Neutrophil (primary cell): ENCODE measurements around the gene SRRM5.

Experiments used
- H3K27ac ChIP-seq: fragments of 200-600 bp; sonication (generic); 2 replicates; pipeline ENCODE4 v1.5.1; 2016; ENCODE audit warnings: mild to moderate bottlenecking, moderate library complexity
- H3K27me3 ChIP-seq: fragments of 200-600 bp; sonication (generic); 2 replicates; pipeline ENCODE4 v1.6.0; 2016; ENCODE audit warnings: mild to moderate bottlenecking
- H3K36me3 ChIP-seq: fragments of 200-600 bp; sonication (generic); 2 replicates; pipeline ENCODE4 v1.5.1; 2017
- H3K4me1 ChIP-seq, 2 experiments: fragments of 200-600 bp in 1 of 2; sonication (generic) in 1 of 2; 1 replicate in 1 of 2; 2 replicates in 1 of 2; pipeline versions ENCODE4 v1.5.1 to v1.6.1; 2013 to 2016; ENCODE audit warnings: low read depth in 1 of 2, low read length in 1 of 2, mild to moderate bottlenecking in 1 of 2, moderate library complexity in 1 of 2; ENCODE audit not compliant: control insufficient read depth in 1 of 2, insufficient read depth in 1 of 2
- H3K4me3 ChIP-seq, 2 experiments: fragments of 200-600 bp in 1 of 2; sonication (generic) in 1 of 2; 1 replicate in 1 of 2; 2 replicates in 1 of 2; pipeline ENCODE4 v1.5.1; 2013 to 2016; ENCODE audit warnings: low read depth in 1 of 2, low read length in 1 of 2, mild to moderate bottlenecking in 1 of 2, moderate library complexity in 1 of 2
- H3K9me3 ChIP-seq: fragments of 200-600 bp; sonication (generic); 2 replicates; pipeline ENCODE4 v1.5.1; 2016
- TF ChIP-seq, protein P1 (sequence below): fragments of 200-600 bp; sonication (generic); IDR thresholded peaks from 2 replicates; pipeline ENCODE4 v1.5.1; 2016; ENCODE audit warnings: antibody characterized with exemption

SRRM5 gene

DNA sequence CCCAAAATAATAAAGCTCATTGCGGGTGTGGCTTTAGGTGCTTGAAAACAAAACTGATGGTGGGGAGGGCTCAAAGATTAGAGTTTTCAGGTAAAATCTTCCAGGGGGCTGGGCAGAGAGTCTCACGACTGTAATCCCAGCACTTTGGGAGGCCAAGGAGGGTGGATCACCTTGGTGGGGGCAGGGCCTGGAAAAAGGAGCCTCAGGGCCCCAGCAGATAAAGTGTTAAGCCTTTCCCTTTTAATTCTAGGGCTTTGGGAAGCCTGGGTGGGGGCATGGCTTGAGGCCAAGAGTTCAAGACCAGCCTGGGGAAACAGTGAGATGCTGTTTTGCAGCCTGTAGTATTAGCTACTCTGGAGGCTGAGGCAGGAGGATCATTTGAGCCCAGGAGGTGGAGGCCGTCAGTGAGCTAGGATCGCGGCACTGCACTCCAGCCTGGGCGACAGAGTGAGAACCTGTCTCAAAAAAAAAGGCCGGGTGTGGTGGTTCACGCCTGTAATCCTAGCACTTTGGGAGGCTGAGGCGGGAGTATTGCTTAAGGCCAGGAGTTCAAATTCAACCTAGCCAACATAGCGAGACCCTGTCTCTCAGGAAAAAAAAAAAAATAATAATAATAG is 17.7 kb upstream of the SRRM5 start:
- Histone ChIP-seq H3K36me3 (peaks cover 26% of the 10 kb centered on the region), H3K27ac (peak overlapping the region; percentile 96), H3K27me3 (no peaks in the 10 kb centered on the region), H3K4me1 (peaks cover 32 to 40% of the 10 kb centered on the region in 2 experiments), H3K9me3 (no peaks in the 10 kb centered on the region), H3K4me3 (peak overlapping the region; percentile 74 to 87)
- TF ChIP-seq, protein P1, sequence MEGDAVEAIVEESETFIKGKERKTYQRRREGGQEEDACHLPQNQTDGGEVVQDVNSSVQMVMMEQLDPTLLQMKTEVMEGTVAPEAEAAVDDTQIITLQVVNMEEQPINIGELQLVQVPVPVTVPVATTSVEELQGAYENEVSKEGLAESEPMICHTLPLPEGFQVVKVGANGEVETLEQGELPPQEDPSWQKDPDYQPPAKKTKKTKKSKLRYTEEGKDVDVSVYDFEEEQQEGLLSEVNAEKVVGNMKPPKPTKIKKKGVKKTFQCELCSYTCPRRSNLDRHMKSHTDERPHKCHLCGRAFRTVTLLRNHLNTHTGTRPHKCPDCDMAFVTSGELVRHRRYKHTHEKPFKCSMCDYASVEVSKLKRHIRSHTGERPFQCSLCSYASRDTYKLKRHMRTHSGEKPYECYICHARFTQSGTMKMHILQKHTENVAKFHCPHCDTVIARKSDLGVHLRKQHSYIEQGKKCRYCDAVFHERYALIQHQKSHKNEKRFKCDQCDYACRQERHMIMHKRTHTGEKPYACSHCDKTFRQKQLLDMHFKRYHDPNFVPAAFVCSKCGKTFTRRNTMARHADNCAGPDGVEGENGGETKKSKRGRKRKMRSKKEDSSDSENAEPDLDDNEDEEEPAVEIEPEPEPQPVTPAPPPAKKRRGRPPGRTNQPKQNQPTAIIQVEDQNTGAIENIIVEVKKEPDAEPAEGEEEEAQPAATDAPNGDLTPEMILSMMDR, result no peak

DNA sequence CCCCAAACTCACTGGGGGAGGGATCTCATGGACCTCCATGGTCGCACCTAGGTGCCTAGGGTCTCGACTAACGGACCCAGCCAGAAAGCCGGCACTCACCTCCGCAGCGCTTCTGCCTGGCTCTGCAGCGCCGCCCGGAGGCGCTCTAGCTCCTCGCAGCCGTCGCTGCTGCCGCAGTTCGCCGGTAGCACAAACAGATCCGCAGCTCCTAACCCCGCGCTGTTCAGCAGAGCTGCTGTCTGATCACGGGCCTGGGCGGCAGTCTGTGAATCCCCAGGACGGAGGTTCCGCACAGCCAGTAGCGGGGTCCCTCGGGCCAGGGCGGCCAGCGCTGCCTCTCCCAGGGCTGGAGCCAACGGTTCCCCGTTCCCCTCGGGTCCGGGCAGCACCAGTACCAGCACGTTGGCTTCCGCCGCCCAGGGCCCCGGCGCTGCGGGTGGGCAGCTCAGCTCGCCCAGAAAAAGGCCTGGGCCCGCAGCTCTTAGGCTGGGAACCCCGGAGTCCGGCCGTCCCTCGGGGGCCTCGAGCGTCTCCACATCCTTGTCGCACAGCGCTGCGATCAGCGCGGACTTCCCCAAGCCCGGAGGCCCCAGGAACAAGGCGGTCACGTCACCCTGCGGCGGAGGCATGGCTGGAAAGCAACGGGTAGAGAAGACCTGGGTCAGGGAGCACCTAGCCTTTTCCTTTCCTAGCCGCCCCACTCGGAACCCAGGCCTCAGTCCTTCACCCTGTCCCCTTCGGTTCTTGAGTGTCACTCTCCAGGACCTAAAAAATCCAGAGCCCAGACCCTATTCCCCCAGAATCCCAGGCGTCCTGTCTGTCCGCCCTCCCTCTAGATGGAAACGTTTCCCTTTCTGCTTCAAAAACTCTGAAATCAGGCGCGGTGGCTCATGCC is 16.9 kb upstream of the SRRM5 start:
- H3K36me3 ChIP-seq, result peaks cover 34% of the 10 kb centered on the region
- TF ChIP-seq, protein P1, result peak; percentile 77
- no peaks in the 10 kb centered on the region for H3K9me3 ChIP-seq
- H3K4me3 ChIP-seq, result peak overlapping the region; percentile 74 to 87
- peak overlapping the region; percentile 96 for H3K27ac ChIP-seq
- no peaks in the 10 kb centered on the region for H3K27me3 ChIP-seq
- H3K4me1 ChIP-seq, result peaks cover 32 to 40% of the 10 kb centered on the region in 2 experiments

DNA sequence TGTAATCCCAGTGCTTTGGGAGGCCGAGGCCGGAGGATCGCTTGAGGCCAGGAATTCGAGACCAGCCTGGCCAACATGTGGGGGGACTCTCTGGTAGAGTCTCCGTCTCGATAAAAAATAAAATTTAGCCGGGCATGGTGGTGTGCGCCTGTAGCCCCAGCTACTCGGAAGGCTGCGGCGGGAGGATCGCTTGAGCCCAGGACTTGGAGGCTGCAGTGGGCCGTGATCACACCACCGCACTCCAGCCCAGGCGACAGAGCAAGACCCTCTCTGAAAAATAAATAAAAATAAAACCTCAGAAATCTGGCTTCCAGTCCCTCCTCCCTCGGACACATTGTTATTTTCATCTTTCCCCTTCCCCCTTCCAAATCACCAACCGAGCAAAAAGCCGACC is 16.3 kb upstream of the SRRM5 start:
- Histone ChIP-seq H3K9me3 (no peaks in the 10 kb centered on the region), H3K27me3 (no peaks in the 10 kb centered on the region), H3K27ac (peak overlapping the region; percentile 96), H3K4me3 (peak overlapping the region; percentile 74 to 87), H3K36me3 (peaks cover 40% of the 10 kb centered on the region), H3K4me1 (peaks cover 32 to 40% of the 10 kb centered on the region in 2 experiments)
- TF ChIP-seq, protein P1, result no peak

DNA sequence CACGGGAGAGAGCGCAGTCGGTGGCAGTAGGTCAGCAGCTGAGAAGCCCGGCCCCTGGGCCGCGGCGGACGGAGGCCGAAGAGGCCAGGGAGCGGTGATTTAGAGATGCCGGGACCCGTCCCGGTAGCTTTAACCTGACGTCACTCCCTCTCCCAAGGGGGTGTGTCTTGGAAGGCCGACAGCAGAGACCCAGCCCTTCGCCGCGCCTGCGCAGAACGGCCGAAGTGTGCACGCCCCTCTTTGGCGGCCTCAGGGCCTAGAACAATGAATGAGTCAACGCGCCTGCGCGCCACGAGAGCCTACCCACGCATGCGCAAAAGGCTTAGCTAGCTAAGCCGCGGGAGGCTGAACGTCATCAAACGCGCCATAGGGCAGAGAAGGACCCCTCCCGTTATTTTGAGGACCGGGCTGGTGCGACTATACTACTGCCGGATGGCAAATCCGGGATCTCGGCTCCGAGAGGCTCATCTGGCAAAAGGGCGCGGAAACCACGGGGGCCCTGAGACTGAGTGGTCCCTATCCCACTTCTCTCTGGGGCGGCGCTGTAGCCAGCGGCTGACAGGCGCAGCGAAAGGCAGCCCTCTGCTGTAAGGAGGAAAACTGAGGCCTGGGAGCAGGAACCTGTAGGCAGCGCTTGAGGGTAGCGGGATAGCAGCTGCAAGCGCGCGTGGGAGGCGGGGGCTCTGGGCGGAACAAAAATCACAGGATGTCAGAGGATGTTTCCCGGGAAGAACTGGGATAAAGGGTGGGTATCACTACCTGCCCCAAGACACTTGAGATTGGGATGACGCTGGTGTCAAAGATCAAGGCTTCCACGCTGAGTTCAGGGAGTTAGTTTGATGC is 15.7 kb upstream of the SRRM5 start, which contains the start of the genes IRGQ and ZNF576:
Gene IRGQ (minus strand): TSS at position 136 of the 843 bp plus-strand sequence. CDS start 796 bp downstream, outside the sequence.
Gene ZNF576 (plus strand): TSS at position 597 of the 843 bp plus-strand sequence. CDS start 514 bp downstream, outside the sequence.
- Histone ChIP-seq H3K9me3 (no peaks in the 10 kb centered on the region), H3K4me3 (peak within 1 kb of the TSS; percentile 74 to 87), H3K27me3 (no peaks in the 10 kb centered on the region), H3K4me1 (peaks cover 32 to 40% of the 10 kb centered on the region in 2 experiments), H3K27ac (peak within 1 kb of the TSS; percentile 96), H3K36me3 (peaks cover 44% of the 10 kb centered on the region)
- TF ChIP-seq, protein P1, result peak; percentile 13

DNA sequence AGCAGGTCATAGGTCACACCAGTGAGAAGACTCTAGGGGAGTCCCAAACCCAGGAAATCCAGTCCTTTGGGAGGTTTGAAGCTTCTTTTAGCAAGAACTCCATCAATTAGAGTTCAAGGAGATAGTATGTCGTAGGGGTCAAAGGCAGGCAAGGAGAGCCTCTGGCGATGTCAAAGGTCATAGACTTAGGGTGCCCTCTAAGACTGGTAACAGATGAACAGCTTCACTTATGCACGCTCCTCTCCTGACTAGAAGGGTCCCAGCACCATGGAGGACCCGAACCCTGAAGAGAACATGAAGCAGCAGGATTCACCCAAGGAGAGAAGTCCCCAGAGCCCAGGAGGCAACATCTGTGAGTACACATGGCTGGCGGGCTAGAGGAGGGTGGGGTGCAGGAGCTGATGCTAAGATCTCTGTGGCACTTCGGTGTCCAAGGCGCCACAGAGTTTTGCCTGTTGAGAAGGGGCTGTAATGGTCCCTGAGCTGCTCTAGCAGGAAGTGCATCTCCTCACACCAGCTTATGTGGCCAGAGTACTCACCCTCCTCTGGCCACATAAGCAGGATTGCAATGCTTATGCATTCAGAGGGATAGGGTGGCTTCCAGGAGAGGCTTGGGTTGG is 14.9 kb upstream of the SRRM5 start:
- peaks cover 32 to 40% of the 10 kb centered on the region in 2 experiments for H3K4me1 ChIP-seq
- TF ChIP-seq, protein P1, result no peak
- peak overlapping the region; percentile 74 to 87 for H3K4me3 ChIP-seq
- H3K27ac ChIP-seq, result peak overlapping the region; percentile 96
- H3K36me3 ChIP-seq, result peaks cover 49% of the 10 kb centered on the region
- no peaks in the 10 kb centered on the region for H3K27me3 ChIP-seq
- H3K9me3 ChIP-seq, result no peaks in the 10 kb centered on the region
